Ascending aorta (tissue), 2 donors: ENCODE measurements around the gene APBB2. TPM values are rescaled to one million over a fixed set of nuclear protein-coding genes. Genes with fewer than 3 reads are reported as not detected.
A peak's percentile ranks its signal among the peaks of the same experiment; 100 is the strongest.

ENCODE experiments used
- DNase-seq, 2 donors: peaks; one replicate each; pipeline ENCODE4 v3.0.0-alpha.2; 2019; ENCODE audit warnings: low spot score in 2 of 2
- H3K27ac ChIP-seq, 2 donors: fragments of 200-600 bp; sonication (generic); one replicate each; pipeline ENCODE4 v1.5.1; 2016 to 2017; ENCODE audit warnings: mild to moderate bottlenecking in 1 of 2
- H3K27me3 ChIP-seq: fragments of 200-600 bp; sonication (generic); one replicate; pipeline ENCODE4 v1.5.1; 2017
- H3K36me3 ChIP-seq, 2 donors: fragments of 200-600 bp; sonication (generic); one replicate each; pipeline ENCODE4 v1.5.1; 2016
- H3K4me1 ChIP-seq, 2 donors: fragments of 200-600 bp; sonication (generic); one replicate each; pipeline ENCODE4 v1.5.1; 2016 to 2017; ENCODE audit warnings: mild to moderate bottlenecking in 1 of 2
- H3K4me3 ChIP-seq, 2 donors: fragments of 200-600 bp; sonication (generic); one replicate each; pipeline ENCODE4 v1.5.1; 2016 to 2017; ENCODE audit warnings: mild to moderate bottlenecking in 1 of 2
- H3K9me3 ChIP-seq, 2 donors: fragments of 200-600 bp; sonication (generic); one replicate each; pipeline ENCODE4 v1.5.1; 2016
- CTCF ChIP-seq, 3 experiments: fragments of 200-600 bp in 2 of 3; fragments of 450-650 bp in 1 of 3; sonication (generic) in 2 of 3; IDR thresholded peaks; one replicate each; pipeline ENCODE4 v1.5.1; 2016 to 2019; ENCODE audit warnings: antibody characterized with exemption in 3 of 3, mild to moderate bottlenecking in 1 of 3, moderate library complexity in 1 of 3
- intact Hi-C: fragments of 100-400 bp; cut with DNase I; formaldehyde crosslinking; loops from one replicate; pipeline ENCODE4 v1.15.1; 2023
- total RNA-seq: library from RNA; depleted of rRNA; stranded (reverse); fragments of >200 nt; gene quantifications from one replicate; pipeline ENCODE4 v1.1.0, GENCODE V29; 2016

APBB2 gene
- total RNA-seq, 1 donor from 2014 or later, result 51.4 TPM

GRCh38 chr4:41257257-41257901 is 43.0 kb upstream of the APBB2 start:
- H3K4me1 ChIP-seq, result peaks cover 8 to 9% of the 10 kb centered on the region in 2 donors
- no peaks in the 10 kb centered on the region for H3K27me3 ChIP-seq
- intact Hi-C loops, result loop anchor here (5.0 kb wide), 1 partner anchor 625 kb away; no protein-coding TSS in a partner anchor
- no peak for TF ChIP-seq CTCF (IDR thresholded peaks at IDR 0.05)
- DNase-seq, result peak in 1 of 2 donors; percentile 70
- H3K4me3 ChIP-seq, result peak overlapping the region; percentile 56 to 74
- no peak overlapping the region for H3K27ac ChIP-seq
- H3K36me3 ChIP-seq, result no peaks in the 10 kb centered on the region
- no peaks in the 10 kb centered on the region for H3K9me3 ChIP-seq

DNA sequence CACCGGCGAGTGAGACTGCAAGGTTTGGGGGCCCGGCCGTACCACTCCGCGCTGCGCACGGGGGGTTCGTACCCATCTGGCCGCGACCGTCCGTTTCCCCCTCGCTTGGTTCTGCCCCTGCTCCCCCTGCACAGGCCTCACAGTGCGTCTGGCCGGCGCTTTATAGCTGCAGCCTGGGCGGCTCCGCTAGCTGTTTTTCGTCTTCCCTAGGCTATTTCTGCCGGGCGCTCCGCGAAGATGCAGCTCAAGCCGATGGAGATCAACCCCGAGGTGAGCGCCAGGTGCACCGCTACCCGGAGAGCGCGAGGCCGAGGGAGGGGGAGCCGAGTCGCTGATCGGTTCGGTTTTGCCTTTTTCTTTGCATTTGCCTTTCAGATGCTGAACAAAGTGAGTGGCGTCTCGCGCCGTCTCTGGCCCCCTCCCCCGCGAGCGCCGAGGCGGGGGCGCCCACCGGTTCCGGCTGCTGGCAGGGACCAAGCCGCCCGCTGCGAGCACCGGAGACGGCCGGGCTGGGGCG is 42.5 kb upstream of the APBB2 start, which contains the start of gene UCHL1:
Gene UCHL1 (plus strand): TSS at position 189 of the 517 bp plus-strand sequence. CDS start 49 bp downstream, at position 238.
- intact Hi-C loops, result loop anchor here (5.0 kb wide), 1 partner anchor 626 kb away; no protein-coding TSS in a partner anchor
- peak in 1 of 2 donors; percentile 65 for DNase-seq

DNA sequence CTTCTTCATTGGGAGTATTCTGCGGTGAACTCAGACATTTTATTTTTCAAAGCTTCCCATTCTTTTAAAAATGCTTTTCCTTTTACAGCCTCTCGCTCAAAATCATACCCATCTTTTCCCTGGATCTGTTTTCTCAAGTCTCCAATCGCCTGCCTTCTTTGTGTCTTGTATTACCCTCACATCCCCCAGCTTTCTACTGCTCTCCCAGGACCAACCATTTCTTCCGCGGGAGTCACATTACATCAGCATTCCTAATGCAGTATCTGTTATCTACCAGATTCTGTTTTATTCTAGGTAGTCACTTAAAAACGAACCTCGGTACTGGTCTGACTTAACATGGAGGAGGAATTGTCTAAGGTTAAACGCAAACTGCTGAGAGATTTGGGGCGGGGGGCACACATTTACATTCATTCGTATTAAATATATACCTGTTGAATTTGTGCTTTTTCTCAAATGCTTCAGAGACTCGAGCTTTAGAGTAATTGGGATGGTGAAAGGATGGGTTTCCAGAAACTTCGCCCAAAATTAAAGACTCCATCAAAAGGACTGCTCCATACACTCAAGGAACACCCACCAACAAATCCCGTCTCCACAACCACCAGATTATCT is 41.9 kb upstream of the APBB2 start:
- DNase-seq, result no peak
- no peak overlapping the region for H3K27ac ChIP-seq
- H3K4me1 ChIP-seq, result peaks cover 8 to 9% of the 10 kb centered on the region in 2 donors
- H3K4me3 ChIP-seq, result peak overlapping the region; percentile 56 to 74
- TF ChIP-seq CTCF (IDR thresholded peaks at IDR 0.05), result no peak
- H3K9me3 ChIP-seq, result no peaks in the 10 kb centered on the region
- H3K27me3 ChIP-seq, result no peaks in the 10 kb centered on the region
- H3K36me3 ChIP-seq, result no peaks in the 10 kb centered on the region
- intact Hi-C loops, result loop anchor here (5.0 kb wide), 1 partner anchor 626 kb away; no protein-coding TSS in a partner anchor

More for the DNA sequence above, 42.5 kb upstream of the APBB2 start, which contains the start of gene UCHL1:
- Histone ChIP-seq H3K4me1 (peaks cover 8 to 9% of the 10 kb centered on the region in 2 donors), H3K36me3 (no peaks in the 10 kb centered on the region), H3K27me3 (no peaks in the 10 kb centered on the region), H3K27ac (no peak within 1 kb of the TSS), H3K4me3 (peak within 1 kb of the TSS; percentile 56 to 74), H3K9me3 (no peaks in the 10 kb centered on the region)
- TF ChIP-seq CTCF (IDR thresholded peaks at IDR 0.05), result no peak

GRCh38 chr4:41245983-41246382 is 31.6 kb upstream of the APBB2 start:
- Histone ChIP-seq H3K27me3 (no peaks in the 10 kb centered on the region), H3K4me3 (no peak overlapping the region), H3K9me3 (no peaks in the 10 kb centered on the region), H3K36me3 (no peaks in the 10 kb centered on the region), H3K4me1 (no peaks in the 10 kb centered on the region), H3K27ac (no peak overlapping the region)
- intact Hi-C loops, result no loop called here
- TF ChIP-seq CTCF (IDR thresholded peaks at IDR 0.05), result no peak
- no peak for DNase-seq

DNA sequence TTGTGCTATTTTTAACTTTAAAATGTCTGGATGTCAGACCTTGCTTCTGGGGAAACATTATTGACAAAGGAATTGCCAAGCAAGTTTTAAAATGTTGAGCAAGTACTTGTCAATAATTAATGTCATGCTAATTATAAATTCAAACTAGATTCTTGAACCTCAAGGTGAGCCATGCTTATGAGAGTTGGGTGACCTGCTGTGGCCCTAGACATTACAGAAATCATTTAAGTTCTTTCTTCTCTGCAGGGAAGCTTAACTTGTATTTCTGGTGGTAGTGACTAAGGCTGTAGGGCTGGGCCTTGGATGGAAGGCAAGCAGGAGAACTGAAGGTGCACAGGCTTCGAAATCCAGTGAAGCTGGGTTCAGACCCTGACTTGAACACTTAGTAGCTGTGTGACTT is 27.6 kb upstream of the APBB2 start:
- no peak overlapping the region for H3K4me3 ChIP-seq
- intact Hi-C loops, result no loop called here
- no peaks in the 10 kb centered on the region for H3K36me3 ChIP-seq
- DNase-seq, result no peak
- H3K27me3 ChIP-seq, result no peaks in the 10 kb centered on the region
- TF ChIP-seq CTCF (IDR thresholded peaks at IDR 0.05), result no peak
- H3K4me1 ChIP-seq, result no peaks in the 10 kb centered on the region
- no peak overlapping the region for H3K27ac ChIP-seq
- H3K9me3 ChIP-seq, result no peaks in the 10 kb centered on the region
